HG03432 (cell line): ENCODE data around the gene CCDC172.

Experiments
- ATAC-seq: cut with Tn5 transposase; IDR thresholded peaks from one replicate; pipeline ENCODE4 v1.9.1; 2021; ENCODE audit warnings: mild to moderate bottlenecking, moderate library complexity; ENCODE audit not compliant: unreplicated experiment

CCDC172 gene

GRCh38 chr10:116429288-116429977 lies 105.2 kb downstream of the CCDC172 start:
- ATAC-seq: no peak
